ENCODE measurements around the gene SCNN1B. TPM values are rescaled to one million over a fixed set of nuclear protein-coding genes. Genes with fewer than 3 reads are reported as not detected.

The SCNN1B gene
- polyA plus RNA-seq, 1 donor from 2014 or later: not detected

DNA sequence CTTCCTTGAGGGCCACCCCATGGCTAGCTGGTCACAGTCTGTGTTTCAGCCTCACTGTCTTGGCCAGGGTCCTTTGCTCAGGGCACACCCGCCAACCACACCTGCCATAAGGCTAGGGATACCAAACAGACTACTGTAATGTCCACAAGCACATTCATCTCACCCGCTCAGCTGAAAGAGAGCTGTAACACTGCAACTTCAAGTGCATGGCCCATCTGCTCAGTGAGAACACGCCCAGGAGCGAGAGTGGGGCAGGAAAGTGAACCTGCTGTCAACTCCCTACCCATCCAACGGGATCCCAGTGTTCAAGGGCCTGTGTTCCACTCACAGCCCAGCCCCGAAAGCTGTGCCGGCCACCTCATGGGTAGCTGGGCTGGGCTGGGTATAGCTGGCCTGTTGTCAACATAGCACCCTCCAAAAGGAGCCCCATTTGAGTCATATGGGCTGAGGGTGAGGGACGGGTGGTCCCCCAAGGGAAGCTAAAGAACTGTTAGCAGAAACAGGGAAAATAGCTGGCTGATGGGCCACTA, 55.7 kb downstream of the SCNN1B start:
- no peaks in the 10 kb centered on the region for H3K36me3 ChIP-seq (ENCODE audit: insufficient read depth, low read length)
- no peaks in the 10 kb centered on the region for H3K27me3 ChIP-seq (ENCODE audit: insufficient read depth, low read depth, low read length)
- H3K4me2 ChIP-seq (ENCODE audit: low read length): no peak overlapping the region
- no peak overlapping the region for H3K27ac ChIP-seq (ENCODE audit: low read length)
- H3K9ac ChIP-seq (ENCODE audit: low read length): no peak overlapping the region
- no peak overlapping the region for H3K4me3 ChIP-seq (ENCODE audit: low read length)
- H3K9me2 ChIP-seq (ENCODE audit: insufficient read depth, low read length): no peaks in the 10 kb centered on the region
- TF ChIP-seq CTCF (IDR thresholded peaks at IDR 0.05; ENCODE audit: poor library complexity, severe bottlenecking) (no peak), SMC3 (conservative IDR thresholded peaks at IDR 0.05; ENCODE audit: poor library complexity) (no peak), RAD21 (conservative IDR thresholded peaks at IDR 0.05) (no peak), REST (IDR thresholded peaks at IDR 0.05; ENCODE audit: borderline replicate concordance) (no peak), POLR2AphosphoS5 (IDR thresholded peaks at IDR 0.05) (no peak), MXI1 (conservative IDR thresholded peaks at IDR 0.05; ENCODE audit: poor library complexity, severe bottlenecking) (no peak), EP300 (conservative IDR thresholded peaks at IDR 0.05; ENCODE audit: poor library complexity, severe bottlenecking) (no peak), EZH2 (IDR thresholded peaks at IDR 0.05; ENCODE audit: borderline replicate concordance, insufficient read depth, low read length, poor library complexity, severe bottlenecking) (no peak), TAF1 (IDR thresholded peaks at IDR 0.05; ENCODE audit: low read depth) (no peak)
- H3F3A ChIP-seq (ENCODE audit: insufficient read depth, low read length, poor library complexity, severe bottlenecking): no peaks in the 10 kb centered on the region
- H4K20me1 ChIP-seq (ENCODE audit: insufficient read depth): no peaks in the 10 kb centered on the region
- H3K9me3 ChIP-seq (ENCODE audit: low read length): no peaks in the 10 kb centered on the region
- no peak overlapping the region for H2AFZ ChIP-seq (ENCODE audit: low read depth, low read length)
- no peaks in the 10 kb centered on the region for H3K79me2 ChIP-seq (replicated peaks; ENCODE audit: insufficient read depth, low read length)

DNA sequence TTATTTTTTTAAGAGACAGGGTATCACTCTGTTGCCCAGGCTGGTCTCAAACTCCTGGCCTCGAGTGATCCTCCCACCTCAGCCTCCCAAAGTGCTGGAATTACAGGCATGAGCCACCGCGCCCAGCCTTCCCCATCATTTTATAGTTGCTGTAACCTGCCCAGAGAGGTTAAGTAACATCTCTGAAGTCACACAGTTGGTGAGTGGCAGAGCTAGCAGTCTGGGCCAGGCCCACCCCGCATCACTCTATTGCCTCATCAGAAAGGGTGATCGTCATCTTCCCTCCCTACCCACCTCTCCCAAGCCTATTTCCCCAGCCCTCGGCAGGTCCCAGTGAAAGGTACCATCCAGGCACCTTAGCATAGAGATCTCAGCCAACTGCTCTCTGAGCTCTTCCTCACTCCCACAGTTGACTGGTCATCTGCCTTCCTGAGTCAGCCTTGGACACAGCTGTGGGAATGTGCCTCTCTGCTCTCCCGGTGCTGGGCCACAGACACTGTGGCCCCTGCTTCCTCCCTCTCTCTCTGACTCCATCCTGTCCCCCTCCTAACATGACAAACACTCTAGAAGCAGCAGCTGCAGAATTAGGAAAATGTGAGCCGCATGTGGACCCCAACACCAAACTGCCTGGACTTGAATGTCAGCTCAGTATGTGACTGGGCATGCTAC, 57.1 kb downstream of the SCNN1B start:
- H2AFZ ChIP-seq (ENCODE audit: low read depth, low read length): no peak overlapping the region
- no peak overlapping the region for H3K9ac ChIP-seq (ENCODE audit: low read length)
- H3K4me3 ChIP-seq (ENCODE audit: low read length): no peak overlapping the region
- no peaks in the 10 kb centered on the region for H4K20me1 ChIP-seq (ENCODE audit: insufficient read depth)
- no peaks in the 10 kb centered on the region for H3K79me2 ChIP-seq (replicated peaks; ENCODE audit: insufficient read depth, low read length)
- no peak overlapping the region for H3K27ac ChIP-seq (ENCODE audit: low read length)
- no peaks in the 10 kb centered on the region for H3K36me3 ChIP-seq (ENCODE audit: insufficient read depth, low read length)
- no peaks in the 10 kb centered on the region for H3F3A ChIP-seq (ENCODE audit: insufficient read depth, low read length, poor library complexity, severe bottlenecking)
- no peak overlapping the region for H3K4me2 ChIP-seq (ENCODE audit: low read length)
- no peaks in the 10 kb centered on the region for H3K9me3 ChIP-seq (ENCODE audit: low read length)
- TF ChIP-seq TAF1 (IDR thresholded peaks at IDR 0.05; ENCODE audit: low read depth) (no peak), SMC3 (conservative IDR thresholded peaks at IDR 0.05; ENCODE audit: poor library complexity) (no peak), CTCF (IDR thresholded peaks at IDR 0.05; ENCODE audit: poor library complexity, severe bottlenecking) (no peak), EZH2 (IDR thresholded peaks at IDR 0.05; ENCODE audit: borderline replicate concordance, insufficient read depth, low read length, poor library complexity, severe bottlenecking) (no peak), REST (IDR thresholded peaks at IDR 0.05; ENCODE audit: borderline replicate concordance) (no peak), RAD21 (conservative IDR thresholded peaks at IDR 0.05) (no peak), MXI1 (conservative IDR thresholded peaks at IDR 0.05; ENCODE audit: poor library complexity, severe bottlenecking) (no peak), EP300 (conservative IDR thresholded peaks at IDR 0.05; ENCODE audit: poor library complexity, severe bottlenecking) (no peak), POLR2AphosphoS5 (IDR thresholded peaks at IDR 0.05) (no peak)
- no peaks in the 10 kb centered on the region for H3K27me3 ChIP-seq (ENCODE audit: insufficient read depth, low read depth, low read length)
- H3K9me2 ChIP-seq (ENCODE audit: insufficient read depth, low read length): no peaks in the 10 kb centered on the region
